H1 (cell line): ENCODE data around the gene CYP46A1. TPM values are rescaled to one million over a fixed set of nuclear protein-coding genes. Genes with fewer than 3 reads are reported as not detected.

Source experiments
- CTCF ChIA-PET: fragments of 300-600 bp; sonication (Branson Sonifier 250); formaldehyde crosslinking; loops from one replicate; lab custom pipeline; 2021; ENCODE audit not compliant: partially characterized antibody; lab: Charles Lee
- POLR2A ChIA-PET: fragments of 300-600 bp; sonication (Branson Sonifier 250); formaldehyde crosslinking; loops from one replicate; lab custom pipeline; 2021; ENCODE audit warnings: inconsistent platforms; ENCODE audit not compliant: partially characterized antibody; lab: Charles Lee
- DNase-seq, 2 experiments: peaks; one replicate each; pipeline versions ENCODE4 v3.0.0 to v3.0.0-alpha.2; 2010 to 2022; ENCODE audit warnings: low spot score in 2 of 2, low read depth in 1 of 2, mixed read lengths in 1 of 2
- FAIRE-seq: peaks from 2 replicates; lab custom pipeline; 2011; peaks lifted over from hg19 to GRCh38; lab: Jason Lieb, UNC
- H2AFZ ChIP-seq: 2 replicates; pipeline ENCODE4 v1.8.1; 2012; ENCODE audit warnings: low read length, inconsistent platforms
- H2AK5ac ChIP-seq: 2 replicates; pipeline ENCODE4 v1.6.1; 2013; ENCODE audit warnings: low read depth, low read length
- H2BK120ac ChIP-seq: replicated peaks from 2 replicates; pipeline ENCODE3; 2013; ENCODE audit warnings: low read depth, low read length, inconsistent platforms
- H2BK12ac ChIP-seq: 2 replicates; pipeline ENCODE4 v1.6.1; 2013; ENCODE audit warnings: low read depth, low read length
- H2BK15ac ChIP-seq: 2 replicates; pipeline ENCODE4 v1.6.1; 2013; ENCODE audit warnings: low read length
- H2BK20ac ChIP-seq: 2 replicates; pipeline ENCODE4 v1.6.1; 2013; ENCODE audit warnings: low read length
- H2BK5ac ChIP-seq: 2 replicates; pipeline ENCODE4 v1.6.1; 2013; ENCODE audit warnings: low read depth, low read length
- H3K14ac ChIP-seq: 2 replicates; pipeline ENCODE4 v1.6.1; 2013; ENCODE audit warnings: inconsistent platforms; ENCODE audit not compliant: insufficient read length
- H3K18ac ChIP-seq: 2 replicates; pipeline ENCODE4 v1.6.1; 2013; ENCODE audit warnings: low read length; ENCODE audit errors: extremely low read depth
- H3K23ac ChIP-seq: 2 replicates; pipeline ENCODE4 v1.6.1; 2013; ENCODE audit warnings: inconsistent platforms; ENCODE audit not compliant: insufficient read length
- H3K23me2 ChIP-seq: 2 replicates; pipeline ENCODE4 v1.6.1; 2013; ENCODE audit warnings: low read depth, low read length
- H3K27ac ChIP-seq: 2 replicates; pipeline ENCODE4 v1.6.1; 2011; ENCODE audit warnings: low read depth, low read length, inconsistent platforms
- H3K27me3 ChIP-seq, 4 experiments: replicated peaks in 1 of 4; 1 replicate in 1 of 4; 2 replicates in 3 of 4; pipeline versions ENCODE4 v1.6.1 to v1.8.1; 2011 to 2013; ENCODE audit warnings: low read length in 3 of 4, mild to moderate bottlenecking in 3 of 4, inconsistent platforms in 2 of 4, mixed read lengths in 2 of 4, moderate library complexity in 1 of 4; ENCODE audit not compliant: control insufficient read depth in 3 of 4, insufficient read depth in 3 of 4; ENCODE audit errors: extremely low read depth in 1 of 4
- H3K36me3 ChIP-seq, 4 experiments: 2 replicates each; pipeline versions ENCODE4 v1.6.1 to v1.8.1; 2011 to 2013; ENCODE audit warnings: mild to moderate bottlenecking in 4 of 4, low read length in 3 of 4, moderate library complexity in 2 of 4, control low read depth in 1 of 4, inconsistent platforms in 1 of 4; ENCODE audit not compliant: insufficient read depth in 4 of 4, control insufficient read depth in 2 of 4
- H3K4ac ChIP-seq: replicated peaks from 2 replicates; pipeline ENCODE3; 2013; ENCODE audit warnings: low read length, low read depth, mixed read lengths, inconsistent platforms; ENCODE audit not compliant: insufficient read length
- H3K4me1 ChIP-seq, 4 experiments: replicated peaks in 1 of 4; 1 replicate in 1 of 4; 2 replicates in 3 of 4; pipeline versions ENCODE4 v1.6.1 to v1.8.1; 2011 to 2013; ENCODE audit warnings: low read length in 3 of 4, inconsistent platforms in 2 of 4, mixed read lengths in 1 of 4; ENCODE audit not compliant: insufficient read depth in 4 of 4, control insufficient read depth in 3 of 4
- H3K4me2 ChIP-seq, 2 experiments: 2 replicates each; pipeline versions ENCODE4 v1.6.1 to v1.8.1; 2011 to 2013; ENCODE audit warnings: low read depth in 2 of 2, low read length in 2 of 2, control low read depth in 1 of 2, inconsistent platforms in 1 of 2, mild to moderate bottlenecking in 1 of 2; ENCODE audit not compliant: insufficient read depth in 1 of 2
- H3K4me3 ChIP-seq, 4 experiments: fragments of 200-600, 300-600 bp in 1 of 4; sonication (generic), shearing (Covaris generic), sonication (Bioruptor Twin) in 1 of 4; 2 replicates each; pipeline versions ENCODE4 v1.5.1 to v1.8.1; 2011 to 2016; ENCODE audit warnings: low read length in 4 of 4, low read depth in 3 of 4, control low read depth in 2 of 4, inconsistent platforms in 2 of 4, mild to moderate bottlenecking in 2 of 4, mixed read lengths in 1 of 4, moderate library complexity in 1 of 4; ENCODE audit not compliant: insufficient read depth in 2 of 4; ENCODE audit errors: extremely low read depth in 1 of 4
- H3K56ac ChIP-seq: replicated peaks from 2 replicates; pipeline ENCODE3; 2013; ENCODE audit warnings: low read depth, mild to moderate bottlenecking, mixed read lengths, low read length, inconsistent platforms; ENCODE audit not compliant: insufficient read length
- H3K79me1 ChIP-seq: 2 replicates; pipeline ENCODE4 v1.6.1; 2013; ENCODE audit warnings: low read depth, low read length, control low read depth
- H3K79me2 ChIP-seq, 2 experiments: 2 replicates each; pipeline versions ENCODE4 v1.6.1 to v1.8.1; 2012 to 2013; ENCODE audit warnings: low read length in 2 of 2, mild to moderate bottlenecking in 2 of 2, inconsistent platforms in 1 of 2; ENCODE audit not compliant: insufficient read depth in 2 of 2, control insufficient read depth in 1 of 2
- H3K9ac ChIP-seq, 4 experiments: replicated peaks in 1 of 4; 1 replicate in 1 of 4; 2 replicates in 3 of 4; pipeline versions ENCODE4 v1.6.1 to v1.8.1; 2011 to 2013; ENCODE audit warnings: low read depth in 3 of 4, low read length in 3 of 4, control low read depth in 2 of 4, mild to moderate bottlenecking in 2 of 4, moderate library complexity in 2 of 4, inconsistent platforms in 1 of 4; ENCODE audit errors: extremely low read depth in 1 of 4
- H3K9me3 ChIP-seq, 2 experiments: 2 replicates each; pipeline versions ENCODE4 v1.6.1 to v1.8.1; 2012 to 2013; ENCODE audit warnings: mild to moderate bottlenecking in 2 of 2, moderate library complexity in 2 of 2, control low read depth in 1 of 2, inconsistent platforms in 1 of 2, low read depth in 1 of 2, low read length in 1 of 2, mixed read lengths in 1 of 2; ENCODE audit not compliant: insufficient read depth in 2 of 2
- H4K20me1 ChIP-seq, 2 experiments: replicated peaks in 1 of 2; 2 replicates each; pipeline versions ENCODE3 to v1.8.1; 2011 to 2013; ENCODE audit warnings: inconsistent platforms in 2 of 2, low read length in 2 of 2, mild to moderate bottlenecking in 1 of 2; ENCODE audit not compliant: insufficient read depth in 2 of 2, control insufficient read depth in 1 of 2
- H4K5ac ChIP-seq: 2 replicates; pipeline ENCODE4 v1.6.1; 2013; ENCODE audit warnings: low read length, low read depth, mixed read lengths, inconsistent platforms; ENCODE audit not compliant: insufficient read length
- H4K8ac ChIP-seq: 2 replicates; pipeline ENCODE4 v1.8.0; 2013; ENCODE audit warnings: mild to moderate bottlenecking, moderate library complexity, low read length, inconsistent platforms; ENCODE audit not compliant: insufficient read depth; ENCODE audit errors: extremely low read depth
- H4K91ac ChIP-seq: replicated peaks from 2 replicates; pipeline ENCODE3; 2013; ENCODE audit warnings: low read length, mixed read lengths, inconsistent platforms; ENCODE audit not compliant: insufficient read length
- BRCA1 ChIP-seq: IDR thresholded peaks from 2 replicates; pipeline ENCODE4 v1.6.1; 2012; ENCODE audit warnings: low read depth, low read length, improper control_type of control experiment
- EZH2 ChIP-seq: fragments of 200-600 bp; sonication (generic); IDR thresholded peaks from 2 replicates; pipeline ENCODE4 v1.7.1; 2012; ENCODE audit warnings: low read depth, mild to moderate bottlenecking, moderate library complexity, low read length, inconsistent platforms; ENCODE audit not compliant: severe bottlenecking
- HDAC2 ChIP-seq, 2 experiments: fragments of 300-600 bp in 1 of 2; sonication (generic) in 1 of 2; IDR thresholded peaks; 2 replicates each; pipeline ENCODE4 v1.6.1; 2011 to 2012; ENCODE audit warnings: low read depth in 2 of 2, low read length in 2 of 2, mild to moderate bottlenecking in 2 of 2, moderate library complexity in 2 of 2, borderline replicate concordance in 1 of 2, inconsistent platforms in 1 of 2
- KDM1A ChIP-seq: fragments of 200-600, 300-600 bp; sonication (generic); IDR thresholded peaks from 2 replicates; pipeline ENCODE4 v1.7.1; 2016; ENCODE audit warnings: mild to moderate bottlenecking, low read length, borderline replicate concordance
- POLR2A ChIP-seq, 2 experiments: IDR thresholded peaks; 1 replicate in 1 of 2; 2 replicates in 1 of 2; pipeline ENCODE4 v1.6.1; 2011; ENCODE audit warnings: low read depth in 2 of 2, low read length in 2 of 2, mild to moderate bottlenecking in 2 of 2; ENCODE audit errors: control extremely low read depth in 1 of 2
- SP2 ChIP-seq: IDR thresholded peaks from 2 replicates; pipeline ENCODE4 v1.6.1; 2012; ENCODE audit warnings: mild to moderate bottlenecking, low read length, inconsistent platforms
- TEAD4 ChIP-seq: IDR thresholded peaks from 2 replicates; pipeline ENCODE4 v1.6.1; 2012; ENCODE audit warnings: low read depth, low read length, inconsistent platforms, mixed read lengths
- WGBS, 2 experiments: shearing (Covaris generic) in 1 of 2; methylation state at CpG; one replicate each; pipeline versions ENCODE4 v1.1.6 to v1.1.7; 2013 to 2015; ENCODE audit warnings: low lambda C conversion rate in 2 of 2, mixed read lengths in 2 of 2, inconsistent platforms in 1 of 2, low coverage in 1 of 2, missing lambda C conversion rate in 1 of 2; ENCODE audit not compliant: insufficient replicate concordance in 2 of 2, insufficient coverage in 1 of 2, insufficient read length in 1 of 2; ENCODE audit errors: extremely low coverage in 1 of 2, missing lambda C conversion rate in 1 of 2; 5-methylcytosine and 5-hydroxymethylcytosine counted together
- polyA plus RNA-seq, 7 experiments: library from polyadenylated mRNA; depleted of rRNA in 3 of 7; stranded (reverse) in 5 of 7; unstranded in 2 of 7; fragments of >200 nt in 5 of 7; fragments of 200-250 nt in 2 of 7; gene quantifications; 1 replicate in 5 of 7; 2 replicates in 1 of 7; 4 replicates in 1 of 7; pipeline versions ENCODE4 v1.2.1 to v1.2.3, GENCODE V29; 2011 to 2013; ENCODE audit warnings: missing spikeins in 2 of 7, mixed read lengths in 2 of 7
- total RNA-seq: library from RNA; stranded (reverse); fragmentation: NEBNext Ultra II Directional; extraction: Animal tissue kit (Norgen Biotek cat#: 25700); gene quantifications from 2 replicates; pipeline ENCODE4 v1.2.1, GENCODE V29; 2021
- TF ChIP-seq, protein P1 (sequence below): IDR thresholded peaks from 2 replicates; pipeline ENCODE4 v1.6.1; 2012; ENCODE audit warnings: inconsistent platforms

The CYP46A1 gene
- total and polyA plus RNA-seq, 2 of the 8 experiments (the other 6 are each of a cell fraction or from before 2014, with no cell fraction given): 0.41 to 1.3 TPM

- no peaks in the 10 kb centered on the region for H3K9me3 ChIP-seq
- WGBS, 2 experiments: 89% methylated on average over 17 of the region's 18 CpGs; no CpG with 5 or more reads in 1 of the 2 experiments
- H3K9ac ChIP-seq: no peak overlapping the region
- H4K8ac ChIP-seq: no peak overlapping the region; the same call in 1 of the 2 replicates
- no peak for FAIRE-seq
- H2AFZ ChIP-seq: no peak overlapping the region
- no peaks in the 10 kb centered on the region for H3K36me3 ChIP-seq
- H2BK20ac ChIP-seq: no peak overlapping the region
- no peak for TF ChIP-seq SP2
- peak; percentile 86 for TF ChIP-seq KDM1A
- TF ChIP-seq HDAC2 (IDR thresholded peaks at IDR 0.05; ENCODE audit: borderline replicate concordance in 1 of 2, low read depth in 2 of 2, low read length in 2 of 2): peak in 1 of 2 experiments; percentile 70; a peak in 1 of 4 replicates
- TF ChIP-seq EZH2: no peak
- TF ChIP-seq BRCA1: no peak
- no peak for TF ChIP-seq TEAD4
- no peak for TF ChIP-seq POLR2A (IDR thresholded peaks at IDR 0.05; ENCODE audit: control extremely low read depth in 1 of 2, low read depth in 2 of 2, low read length in 2 of 2)
- TF ChIP-seq, protein P1, sequence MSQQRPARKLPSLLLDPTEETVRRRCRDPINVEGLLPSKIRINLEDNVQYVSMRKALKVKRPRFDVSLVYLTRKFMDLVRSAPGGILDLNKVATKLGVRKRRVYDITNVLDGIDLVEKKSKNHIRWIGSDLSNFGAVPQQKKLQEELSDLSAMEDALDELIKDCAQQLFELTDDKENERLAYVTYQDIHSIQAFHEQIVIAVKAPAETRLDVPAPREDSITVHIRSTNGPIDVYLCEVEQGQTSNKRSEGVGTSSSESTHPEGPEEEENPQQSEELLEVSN: no peak
- 0 out of 7 replicates have a peak, but pooled peaks cover 0 to 3% (median 0%) of the 10 kb centered on the region in 4 experiments for H3K27me3 ChIP-seq
- peak in 1 of 2 experiments; percentile 50 for DNase-seq
- POLR2A ChIA-PET: no interaction called here
- H3K56ac ChIP-seq: no peak overlapping the region
- peaks cover 0 to 11% (median 6%) of the 10 kb centered on the region in 4 experiments; a peak in 5 of 7 replicates for H3K4me1 ChIP-seq
- CTCF ChIA-PET: interaction anchor here (0.6 to 18.9 kb wide), 7 partner anchors 10 to 345 kb away, joined by 3 to 237 read pairs (median 3); no protein-coding TSS in a partner anchor
- H4K20me1 ChIP-seq: peaks cover 0 to 1% of the 10 kb centered on the region in 2 experiments
- H2BK15ac ChIP-seq: no peak overlapping the region
- H3K79me2 ChIP-seq: no peaks in the 10 kb centered on the region
- H3K4ac ChIP-seq: no peak overlapping the region
- H3K79me1 ChIP-seq: no peaks in the 10 kb centered on the region
- H3K4me2 ChIP-seq: no peak overlapping the region
- no peak overlapping the region for H3K4me3 ChIP-seq
- no peak overlapping the region for H4K91ac ChIP-seq
- H2BK120ac ChIP-seq: no peak overlapping the region
- H3K27ac ChIP-seq: no peak overlapping the region
- no peak overlapping the region for H3K14ac ChIP-seq
- no peak overlapping the region for H2BK5ac ChIP-seq
- no peak overlapping the region for H4K5ac ChIP-seq
- no peak overlapping the region for H2BK12ac ChIP-seq
- no peak overlapping the region for H3K23ac ChIP-seq
- peak overlapping the region; percentile 65; the same call in 1 of the 2 replicates for H2AK5ac ChIP-seq
- H3K23me2 ChIP-seq: no peaks in the 10 kb centered on the region; the same call in 1 of the 2 replicates
- no peak overlapping the region for H3K18ac ChIP-seq
Observed at GRCh38 chr14:99725774-99726537, 41.9 kb downstream of the CYP46A1 start.
